ENCODE data around the gene GMPPA. TPM values are rescaled to one million over a fixed set of nuclear protein-coding genes. Genes with fewer than 3 reads are reported as not detected.
A peak's percentile ranks its signal among the peaks of the same experiment; 100 is the strongest.

The GMPPA gene
- total RNA-seq, 1 donor from 2014 or later = 23.2 TPM

GRCh38 chr2:219484343-219485200 is 14.1 kb upstream of the GMPPA start:
- peaks cover 20% of the 10 kb centered on the region for H3K4me1 Mint-ChIP-seq (ENCODE audit: low read depth, unreplicated experiment)
- H3K9me3 Mint-ChIP-seq (ENCODE audit: unreplicated experiment) = peaks cover 5% of the 10 kb centered on the region
- no peaks in the 10 kb centered on the region for H3K36me3 Mint-ChIP-seq (ENCODE audit: unreplicated experiment)
- TF ChIP-seq CTCF (IDR thresholded peaks at IDR 0.05; ENCODE audit: partially characterized antibody, unreplicated experiment) = no peak
- no peak overlapping the region for H3K27ac Mint-ChIP-seq (ENCODE audit: unreplicated experiment)
- no peak overlapping the region for H3K4me3 Mint-ChIP-seq (ENCODE audit: unreplicated experiment)
- peaks cover 19% of the 10 kb centered on the region for H3K27me3 Mint-ChIP-seq (ENCODE audit: unreplicated experiment)
- DNase-seq = peak; percentile 55

- peak overlapping the region; percentile 49 for H3K4me3 Mint-ChIP-seq (ENCODE audit: unreplicated experiment)
- peaks cover 5% of the 10 kb centered on the region for H3K9me3 Mint-ChIP-seq (ENCODE audit: unreplicated experiment)
- H3K4me1 Mint-ChIP-seq (ENCODE audit: low read depth, unreplicated experiment) = peaks cover 20% of the 10 kb centered on the region
- no peak for DNase-seq
- TF ChIP-seq CTCF (IDR thresholded peaks at IDR 0.05; ENCODE audit: partially characterized antibody, unreplicated experiment) = no peak
- H3K27me3 Mint-ChIP-seq (ENCODE audit: unreplicated experiment) = peaks cover 17% of the 10 kb centered on the region
- H3K27ac Mint-ChIP-seq (ENCODE audit: unreplicated experiment) = no peak overlapping the region
- H3K36me3 Mint-ChIP-seq (ENCODE audit: unreplicated experiment) = no peaks in the 10 kb centered on the region
Observed at GRCh38 chr2:219485201-219485580, 13.5 kb upstream of the GMPPA start.

GRCh38 chr2:219486380-219486959 is 12.2 kb upstream of the GMPPA start:
- peaks cover 12% of the 10 kb centered on the region for H3K27me3 Mint-ChIP-seq (ENCODE audit: unreplicated experiment)
- DNase-seq = peak; percentile 64
- H3K36me3 Mint-ChIP-seq (ENCODE audit: unreplicated experiment) = no peaks in the 10 kb centered on the region
- peaks cover 5% of the 10 kb centered on the region for H3K9me3 Mint-ChIP-seq (ENCODE audit: unreplicated experiment)
- TF ChIP-seq CTCF (IDR thresholded peaks at IDR 0.05; ENCODE audit: partially characterized antibody, unreplicated experiment) = no peak
- peaks cover 19% of the 10 kb centered on the region for H3K4me1 Mint-ChIP-seq (ENCODE audit: low read depth, unreplicated experiment)
- no peak overlapping the region for H3K4me3 Mint-ChIP-seq (ENCODE audit: unreplicated experiment)
- no peak overlapping the region for H3K27ac Mint-ChIP-seq (ENCODE audit: unreplicated experiment)

- peaks cover 16% of the 10 kb centered on the region for H3K4me1 Mint-ChIP-seq (ENCODE audit: low read depth, unreplicated experiment)
- H3K4me3 Mint-ChIP-seq (ENCODE audit: unreplicated experiment) = no peak overlapping the region
- DNase-seq = no peak
- H3K27me3 Mint-ChIP-seq (ENCODE audit: unreplicated experiment) = peaks cover 20% of the 10 kb centered on the region
- no peak overlapping the region for H3K27ac Mint-ChIP-seq (ENCODE audit: unreplicated experiment)
- no peak for TF ChIP-seq CTCF (IDR thresholded peaks at IDR 0.05; ENCODE audit: partially characterized antibody, unreplicated experiment)
- H3K36me3 Mint-ChIP-seq (ENCODE audit: unreplicated experiment) = no peaks in the 10 kb centered on the region
- H3K9me3 Mint-ChIP-seq (ENCODE audit: unreplicated experiment) = peaks cover 3% of the 10 kb centered on the region
Observed at GRCh38 chr2:219488149-219488843, 10.4 kb upstream of the GMPPA start.

All from glutamatergic neuron (in vitro differentiated cells).